ENCODE results near the gene CELSR1. TPM values are rescaled to one million over a fixed set of nuclear protein-coding genes. Genes with fewer than 3 reads are reported as not detected.
"Not testable (repeated sequence)": the region's sequence is repeated elsewhere in the genome, so short reads cannot be mapped to it uniquely, and the experiment has no call there.

The CELSR1 gene
- total RNA-seq, 1 donor from 2014 or later = 0.39 TPM

GRCh38 chr22:46517255-46517761 is 20.1 kb downstream of the CELSR1 start:
- no peaks in the 10 kb centered on the region for H3K9me3 Mint-ChIP-seq
- H3K4me3 Mint-ChIP-seq = no peak overlapping the region
- DNase-seq (ENCODE audit: low spot score) = no peak
- intact Hi-C loops (cut with micrococcal nuclease) = no loop called here
- H3K27me3 Mint-ChIP-seq (ENCODE audit: insufficient read depth) = no peaks in the 10 kb centered on the region
- H3K36me3 Mint-ChIP-seq (ENCODE audit: low read depth) = no peaks in the 10 kb centered on the region
- H3K27ac Mint-ChIP-seq = no peak overlapping the region
- H3K4me1 Mint-ChIP-seq (ENCODE audit: low read depth) = no peaks in the 10 kb centered on the region

- H3K9me3 Mint-ChIP-seq = no peaks in the 10 kb centered on the region
- DNase-seq (ENCODE audit: low spot score) = no peak
- no peaks in the 10 kb centered on the region for H3K27me3 Mint-ChIP-seq (ENCODE audit: insufficient read depth)
- H3K4me3 Mint-ChIP-seq = no peak overlapping the region
- no peak overlapping the region for H3K27ac Mint-ChIP-seq
- no peaks in the 10 kb centered on the region for H3K36me3 Mint-ChIP-seq (ENCODE audit: low read depth)
- no peaks in the 10 kb centered on the region for H3K4me1 Mint-ChIP-seq (ENCODE audit: low read depth)
- intact Hi-C loops (cut with micrococcal nuclease) = no loop called here
Measured at GRCh38 chr22:46516638-46517037, 20.8 kb downstream of the CELSR1 start.

GRCh38 chr22:46516112-46516487 is 21.3 kb downstream of the CELSR1 start:
- intact Hi-C loops (cut with micrococcal nuclease); H3K9me3 Mint-ChIP-seq; H3K27me3 Mint-ChIP-seq (ENCODE audit: insufficient read depth); H3K4me3 Mint-ChIP-seq; H3K4me1 Mint-ChIP-seq (ENCODE audit: low read depth); H3K27ac Mint-ChIP-seq; DNase-seq (ENCODE audit: low spot score); H3K36me3 Mint-ChIP-seq (ENCODE audit: low read depth): not testable (repeated sequence)

GRCh38 chr22:46515208-46516111 is 22.0 kb downstream of the CELSR1 start:
- intact Hi-C loops (cut with micrococcal nuclease) = no loop called here
- DNase-seq (ENCODE audit: low spot score) = no peak
- H3K27ac Mint-ChIP-seq = no peak overlapping the region
- no peaks in the 10 kb centered on the region for H3K36me3 Mint-ChIP-seq (ENCODE audit: low read depth)
- H3K27me3 Mint-ChIP-seq (ENCODE audit: insufficient read depth) = no peaks in the 10 kb centered on the region
- no peaks in the 10 kb centered on the region for H3K4me1 Mint-ChIP-seq (ENCODE audit: low read depth)
- no peak overlapping the region for H3K4me3 Mint-ChIP-seq
- H3K9me3 Mint-ChIP-seq = no peaks in the 10 kb centered on the region

- H3K27ac Mint-ChIP-seq = no peak overlapping the region
- no peaks in the 10 kb centered on the region for H3K9me3 Mint-ChIP-seq
- H3K4me3 Mint-ChIP-seq = no peak overlapping the region
- DNase-seq (ENCODE audit: low spot score) = no peak
- no peaks in the 10 kb centered on the region for H3K4me1 Mint-ChIP-seq (ENCODE audit: low read depth)
- H3K36me3 Mint-ChIP-seq (ENCODE audit: low read depth) = no peaks in the 10 kb centered on the region
- H3K27me3 Mint-ChIP-seq (ENCODE audit: insufficient read depth) = no peaks in the 10 kb centered on the region
- intact Hi-C loops (cut with micrococcal nuclease) = no loop called here
Measured at GRCh38 chr22:46514592-46515207, 22.7 kb downstream of the CELSR1 start.

- no peaks in the 10 kb centered on the region for H3K36me3 Mint-ChIP-seq (ENCODE audit: low read depth)
- H3K4me1 Mint-ChIP-seq (ENCODE audit: low read depth) = no peaks in the 10 kb centered on the region
- H3K9me3 Mint-ChIP-seq = no peaks in the 10 kb centered on the region
- H3K27ac Mint-ChIP-seq = no peak overlapping the region
- intact Hi-C loops (cut with micrococcal nuclease) = no loop called here
- H3K4me3 Mint-ChIP-seq = no peak overlapping the region
- no peak for DNase-seq (ENCODE audit: low spot score)
- peaks cover 2% of the 10 kb centered on the region for H3K27me3 Mint-ChIP-seq (ENCODE audit: insufficient read depth)
Measured at GRCh38 chr22:46513908-46514550, 23.4 kb downstream of the CELSR1 start.

GRCh38 chr22:46512683-46513082 is 24.7 kb downstream of the CELSR1 start:
- intact Hi-C loops (cut with micrococcal nuclease) = no loop called here
- H3K27ac Mint-ChIP-seq = no peak overlapping the region
- no peaks in the 10 kb centered on the region for H3K9me3 Mint-ChIP-seq
- no peaks in the 10 kb centered on the region for H3K36me3 Mint-ChIP-seq (ENCODE audit: low read depth)
- H3K4me3 Mint-ChIP-seq = no peak overlapping the region
- H3K4me1 Mint-ChIP-seq (ENCODE audit: low read depth) = no peaks in the 10 kb centered on the region
- DNase-seq (ENCODE audit: low spot score) = no peak
- peaks cover 2% of the 10 kb centered on the region for H3K27me3 Mint-ChIP-seq (ENCODE audit: insufficient read depth)

- intact Hi-C loops (cut with micrococcal nuclease) = no loop called here
- H3K4me3 Mint-ChIP-seq = no peak overlapping the region
Measured at GRCh38 chr22:46512039-46512370, 25.4 kb downstream of the CELSR1 start.

GRCh38 chr22:46511151-46512038 is 26.0 kb downstream of the CELSR1 start:
- Mint-ChIP-seq H3K9me3 (no peaks in the 10 kb centered on the region), H3K36me3 (ENCODE audit: low read depth) (no peaks in the 10 kb centered on the region), H3K27me3 (ENCODE audit: insufficient read depth) (peaks cover 2% of the 10 kb centered on the region), H3K4me1 (ENCODE audit: low read depth) (no peaks in the 10 kb centered on the region), H3K4me3 (no peak overlapping the region), H3K27ac (no peak overlapping the region)
- no peak for DNase-seq (ENCODE audit: low spot score)
- intact Hi-C loops (cut with micrococcal nuclease) = no loop called here

More at GRCh38 chr22:46512039-46512370, 25.4 kb downstream of the CELSR1 start:
- H3K9me3 Mint-ChIP-seq = no peaks in the 10 kb centered on the region
- peaks cover 2% of the 10 kb centered on the region for H3K27me3 Mint-ChIP-seq (ENCODE audit: insufficient read depth)
- H3K36me3 Mint-ChIP-seq (ENCODE audit: low read depth) = no peaks in the 10 kb centered on the region
- H3K4me1 Mint-ChIP-seq (ENCODE audit: low read depth) = no peaks in the 10 kb centered on the region
- DNase-seq (ENCODE audit: low spot score) = no peak
- no peak overlapping the region for H3K27ac Mint-ChIP-seq

GRCh38 chr22:46509416-46510089 is 27.9 kb downstream of the CELSR1 start:
- H3K4me1 Mint-ChIP-seq (ENCODE audit: low read depth) = no peaks in the 10 kb centered on the region
- peaks cover 4% of the 10 kb centered on the region for H3K27me3 Mint-ChIP-seq (ENCODE audit: insufficient read depth)
- H3K9me3 Mint-ChIP-seq = no peaks in the 10 kb centered on the region
- intact Hi-C loops (cut with micrococcal nuclease) = no loop called here
- no peak overlapping the region for H3K4me3 Mint-ChIP-seq
- H3K27ac Mint-ChIP-seq = no peak overlapping the region
- H3K36me3 Mint-ChIP-seq (ENCODE audit: low read depth) = no peaks in the 10 kb centered on the region
- DNase-seq (ENCODE audit: low spot score) = no peak

- H3K27me3 Mint-ChIP-seq (ENCODE audit: insufficient read depth) = peaks cover 4% of the 10 kb centered on the region
- no peak overlapping the region for H3K27ac Mint-ChIP-seq
- no peak overlapping the region for H3K4me3 Mint-ChIP-seq
- DNase-seq (ENCODE audit: low spot score) = no peak
- no peaks in the 10 kb centered on the region for H3K36me3 Mint-ChIP-seq (ENCODE audit: low read depth)
- intact Hi-C loops (cut with micrococcal nuclease) = no loop called here
- H3K9me3 Mint-ChIP-seq = no peaks in the 10 kb centered on the region
- H3K4me1 Mint-ChIP-seq (ENCODE audit: low read depth) = no peaks in the 10 kb centered on the region
Measured at GRCh38 chr22:46508491-46508999, 28.9 kb downstream of the CELSR1 start.

Data from activated T-helper 1 cell treated with anti-CD3 and anti-CD28 coated beads, Interleukin-12 subunit alpha, Interleukin-12 subunit beta, Interleukin-2, Interleukin-4 antibody, amounts not matched to agents 30 ng/mL and 10 ng/mL and 1 ng/mL, durations not matched to agents 14 hours and 24 hours and 36 hours (primary cell).